ENCODE results near the gene JPH2.
"Not testable (repeated sequence)": the region's sequence is repeated elsewhere in the genome, so short reads cannot be mapped to it uniquely, and the experiment has no call there.

Gene JPH2

DNA sequence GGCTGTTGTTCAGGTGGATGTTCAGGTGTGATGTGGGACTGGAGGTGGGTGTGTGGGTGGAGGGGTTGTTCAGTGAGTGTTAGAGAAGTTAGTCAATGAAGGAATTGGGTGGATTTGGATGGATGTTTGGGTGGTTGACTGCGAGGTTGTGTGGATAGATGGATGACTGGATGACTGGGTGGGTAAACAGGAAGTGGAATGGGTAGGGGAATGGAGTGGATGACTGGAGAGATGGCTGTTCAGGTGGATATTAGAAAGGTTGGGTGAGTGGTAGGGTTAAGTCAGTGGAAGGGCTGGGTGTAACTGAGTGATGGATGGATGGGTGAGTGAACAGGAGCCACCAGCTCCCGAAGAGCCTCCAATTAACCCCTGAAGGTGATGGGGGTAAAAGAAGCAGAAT is 27.9 kb downstream of the JPH2 start:
- DNase-seq (ENCODE audit: low spot score), result no peak

DNA sequence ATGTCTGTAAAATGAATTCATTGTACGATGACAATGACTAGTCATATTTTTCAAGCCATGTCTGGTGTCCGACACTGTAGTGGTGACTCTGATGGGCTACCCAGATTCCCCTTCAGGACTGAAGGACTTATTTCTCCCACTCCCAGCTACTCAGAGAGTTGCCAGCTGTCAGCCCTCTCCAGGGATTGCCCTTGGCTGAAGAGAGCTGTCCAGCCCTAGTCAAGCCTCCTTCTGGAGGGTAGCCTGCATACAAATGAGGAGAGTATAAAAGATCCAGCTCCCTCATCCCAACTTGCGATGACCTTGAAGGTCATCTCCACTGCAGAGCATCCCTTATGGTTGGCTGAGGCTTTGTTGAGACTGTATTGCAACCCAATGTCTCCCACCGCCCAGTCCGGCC is 29.9 kb downstream of the JPH2 start:
- DNase-seq (ENCODE audit: low spot score), result no peak

DNA sequence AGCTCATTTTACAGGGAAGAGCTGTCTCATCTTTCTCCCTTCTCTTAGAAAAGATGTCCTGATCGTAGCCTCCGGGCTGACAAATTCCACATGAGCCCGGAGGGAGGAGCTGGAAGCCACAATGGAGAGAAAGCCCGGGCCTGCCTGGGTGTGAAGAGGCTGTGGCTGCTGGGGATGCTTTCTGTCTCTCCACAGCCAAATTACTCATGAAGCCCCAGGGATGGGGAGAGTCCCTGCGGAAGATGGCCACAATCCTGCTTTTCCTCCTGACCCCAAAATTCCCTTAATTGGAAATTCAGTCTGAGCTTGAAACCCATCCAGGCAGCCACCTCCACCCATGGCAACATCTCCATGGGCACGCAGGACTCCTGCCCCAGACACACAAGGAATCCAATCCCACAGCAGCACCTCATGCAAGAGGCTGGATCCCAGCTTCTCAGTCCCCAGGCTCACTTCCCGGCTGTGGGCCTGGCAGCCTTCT is 32.4 kb downstream of the JPH2 start:
- DNase-seq (ENCODE audit: low spot score), result no peak

GRCh38 chr20:44153636-44154043 is 33.3 kb downstream of the JPH2 start:
- DNase-seq (ENCODE audit: low spot score), result no peak

- DNase-seq (ENCODE audit: low spot score), result no peak
Measured at GRCh38 chr20:44151621-44152416, 35.2 kb downstream of the JPH2 start.

GRCh38 chr20:44146272-44146671 is 40.7 kb downstream of the JPH2 start:
- no peak for DNase-seq (ENCODE audit: low spot score)

- no peak for DNase-seq (ENCODE audit: low spot score)
Measured at GRCh38 chr20:44145131-44145775, 41.7 kb downstream of the JPH2 start.

DNA sequence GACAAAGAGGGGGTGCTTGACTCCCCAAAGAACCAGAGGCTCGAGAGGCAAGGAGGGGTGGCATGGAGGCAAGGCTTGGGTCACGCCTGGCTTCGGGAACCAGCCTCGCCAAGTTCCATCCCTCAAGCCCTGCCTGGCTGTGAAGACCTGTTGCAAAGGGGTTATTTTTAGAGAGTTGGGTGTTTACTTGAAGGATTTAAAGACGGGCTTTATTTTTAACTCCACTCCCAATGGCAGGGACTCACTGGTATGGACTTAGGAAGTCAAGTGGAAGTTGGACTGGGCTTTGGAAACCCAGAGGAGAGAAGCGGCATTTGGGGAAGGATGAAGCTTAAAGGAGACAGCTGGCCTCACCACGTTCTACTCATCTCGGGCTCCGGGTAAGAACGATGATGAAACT is 43.1 kb downstream of the JPH2 start:
- no peak for DNase-seq (ENCODE audit: low spot score)

- DNase-seq (ENCODE audit: low spot score), result no peak
Measured at GRCh38 chr20:44142413-44142812, 44.6 kb downstream of the JPH2 start.

DNA sequence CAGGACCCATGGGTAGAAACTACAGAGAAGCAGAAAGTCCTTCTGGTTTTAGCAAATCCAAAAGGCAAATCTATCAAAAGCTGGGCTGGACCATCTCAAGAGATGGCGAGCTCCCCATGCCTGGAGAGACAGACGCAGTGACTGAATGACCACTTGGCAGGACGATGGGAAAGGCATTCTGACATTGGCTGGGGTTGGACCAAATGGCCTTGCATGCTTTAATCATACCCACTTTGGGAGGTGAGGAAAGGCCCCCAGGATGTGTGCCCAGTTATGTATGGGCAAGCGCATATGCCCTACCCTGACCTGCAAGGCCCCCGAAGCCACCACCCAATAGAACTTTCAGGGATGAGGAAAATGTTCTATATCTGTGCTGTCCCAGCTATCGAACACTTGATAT is 45.1 kb downstream of the JPH2 start:
- DNase-seq (ENCODE audit: low spot score), result no peak

GRCh38 chr20:44138867-44139266 is 48.1 kb downstream of the JPH2 start:
- DNase-seq (ENCODE audit: low spot score), result no peak

GRCh38 chr20:44137266-44137801 is 49.7 kb downstream of the JPH2 start:
- DNase-seq (ENCODE audit: low spot score), result no peak

GRCh38 chr20:44136579-44137265 is 50.3 kb downstream of the JPH2 start:
- no peak for DNase-seq (ENCODE audit: low spot score)

DNA sequence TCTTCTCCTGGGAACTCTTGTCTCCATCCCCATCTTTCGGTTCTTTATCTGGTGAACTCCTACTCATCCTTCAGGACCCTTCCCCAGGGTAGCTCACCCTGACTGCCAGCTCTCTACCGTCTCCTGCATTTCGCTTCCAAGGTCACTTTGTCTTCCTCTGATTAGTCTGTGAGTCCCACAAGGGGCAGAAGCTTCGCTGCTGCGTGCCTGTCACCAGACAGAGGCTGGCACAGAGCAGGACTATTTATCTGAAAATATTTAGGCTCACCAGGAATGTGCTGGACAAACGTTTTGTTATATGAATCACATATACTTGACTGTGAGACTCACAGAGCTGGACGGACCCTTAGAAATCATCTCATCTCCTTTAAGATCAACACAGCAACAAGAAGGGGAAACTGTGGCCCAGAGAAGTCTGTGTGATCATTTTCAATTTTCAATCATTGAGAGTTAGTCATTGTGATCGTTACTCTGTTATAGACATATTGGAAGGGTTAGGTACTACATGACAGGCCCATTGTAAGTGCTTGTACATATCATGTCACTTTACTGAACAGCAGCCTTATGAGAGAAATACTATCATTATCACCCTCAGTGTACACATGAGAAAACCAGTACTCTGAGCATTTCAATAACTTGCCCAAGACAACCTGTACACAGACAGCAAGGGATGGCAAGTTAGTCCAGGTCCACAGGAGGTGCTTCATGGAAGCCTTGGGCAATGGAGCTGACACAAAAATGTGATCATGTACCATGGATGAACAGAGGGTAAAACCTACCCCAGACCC is 51.4 kb downstream of the JPH2 start:
- no peak for DNase-seq (ENCODE audit: low spot score)

GRCh38 chr20:44135012-44135412 is 52.0 kb downstream of the JPH2 start:
- no peak for DNase-seq (ENCODE audit: low spot score)

- no peak for DNase-seq (ENCODE audit: low spot score)
Measured at GRCh38 chr20:44133424-44133823, 53.6 kb downstream of the JPH2 start.

DNA sequence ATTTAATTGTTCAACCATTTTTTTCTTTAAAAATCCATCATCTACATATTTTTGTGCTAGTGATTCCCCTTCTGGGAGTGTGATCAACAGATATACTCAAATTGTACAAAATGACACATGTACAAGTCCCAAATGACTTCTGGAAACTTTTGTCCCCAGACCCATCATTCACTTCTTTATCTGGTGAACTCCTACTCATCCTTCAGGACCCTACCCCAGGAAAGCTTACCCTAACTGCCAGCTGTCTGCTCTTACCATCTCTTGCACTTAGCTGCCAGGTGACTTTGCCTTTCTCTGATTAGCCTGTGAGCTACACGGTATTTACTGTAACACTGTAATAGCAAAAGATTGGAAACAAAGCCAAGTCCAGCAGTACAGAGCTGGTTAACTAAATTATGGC is 55.3 kb downstream of the JPH2 start:
- DNase-seq (ENCODE audit: low spot score), result no peak

GRCh38 chr20:44129911-44130718 is 56.9 kb downstream of the JPH2 start:
- no peak for DNase-seq (ENCODE audit: low spot score)

GRCh38 chr20:44129300-44129699 is 57.7 kb downstream of the JPH2 start:
- not testable (repeated sequence) for DNase-seq (ENCODE audit: low spot score)

- no peak for DNase-seq (ENCODE audit: low spot score)
Measured at GRCh38 chr20:44126445-44126844, 60.5 kb downstream of the JPH2 start.
